Right lobe of liver (tissue), 6 donors: ENCODE data around the gene MNT. TPM values are rescaled to one million over a fixed set of nuclear protein-coding genes. Genes with fewer than 3 reads are reported as not detected.

Source experiments
- ATAC-seq, 4 donors: fragments of 200-7000 bp; cut with Tn5 transposase; one replicate each; pipeline ENCODE4 v1.9.1; 2020; ENCODE audit warnings: mild to moderate bottlenecking in 4 of 4, moderate library complexity in 4 of 4
- DNase-seq, 3 donors: peaks; one replicate each; pipeline ENCODE4 v3.0.0-alpha.2; 2020
- H3K27ac ChIP-seq, 3 donors: fragments of 200-600 bp; one replicate each; pipeline ENCODE4 v1.8.0; 2022
- H3K27me3 ChIP-seq, 2 donors: fragments of 200-600 bp; one replicate each; pipeline ENCODE4 v1.8.0; 2022
- H3K36me3 ChIP-seq, 4 donors: fragments of 200-600 bp; sonication (generic) in 1 of 4; one replicate each; pipeline versions ENCODE4 v1.5.1 to v1.8.0; 2017 to 2022; ENCODE audit warnings: control low read depth in 1 of 4
- H3K4me1 ChIP-seq, 4 donors: fragments of 200-600 bp; sonication (generic) in 1 of 4; one replicate each; pipeline versions ENCODE4 v1.5.1 to v1.8.0; 2017 to 2022; ENCODE audit warnings: control low read depth in 1 of 4
- H3K4me3 ChIP-seq, 3 donors: fragments of 200-600 bp; one replicate each; pipeline ENCODE4 v1.8.0; 2022
- H3K9me3 ChIP-seq, 4 donors: fragments of 200-600 bp; sonication (generic) in 1 of 4; one replicate each; pipeline versions ENCODE4 v1.5.1 to v1.8.0; 2017 to 2022; ENCODE audit warnings: control low read depth in 1 of 4
- POLR2A ChIP-seq: fragments of 450-650 bp; IDR thresholded peaks from one replicate; pipeline ENCODE4 v1.6.1; 2017; ENCODE audit warnings: antibody characterized with exemption, mild to moderate bottlenecking
- WGBS: methylation state at CpG from one replicate; pipeline ENCODE4 v1.1.6; 2018; ENCODE audit warnings: low coverage, low lambda C conversion rate; ENCODE audit not compliant: insufficient coverage; ENCODE audit errors: missing lambda C conversion rate; 5-methylcytosine and 5-hydroxymethylcytosine counted together
- intact Hi-C, 2 donors: fragments of 100-400 bp; cut with DNase I; formaldehyde crosslinking; loops; one replicate each; pipeline versions ENCODE4 v1.11.2 to v1.14.1; 2022
- total RNA-seq, 6 experiments: library from RNA; depleted of rRNA in 2 of 6; stranded (reverse); fragments of >200 nt in 2 of 6; fragmentation: NEBNext Ultra II Directional in 3 of 6; extraction: Animal tissue kit (Norgen Biotek cat#: 25700) in 3 of 6; gene quantifications; one replicate each; pipeline versions ENCODE4 v1.1.0 to v1.2.4, GENCODE V29; 2016 to 2023
- TF ChIP-seq, protein P1 (sequence below), 4 donors: fragments of 200-600 bp in 3 of 4; fragments of 450-650 bp in 1 of 4; IDR thresholded peaks; one replicate each; pipeline versions ENCODE4 v1.5.1 to v1.8.0; 2016 to 2022; ENCODE audit warnings: antibody characterized with exemption in 4 of 4, mild to moderate bottlenecking in 2 of 4
- donor health status: DM: no; HTN: yes; CAD: no.
- donor health status: DM: no; HTN: no; CAD: no.
- donor health status: DM: no; HTN: no; CAD: no.
- donor health status: DM: no; HTN: yes; CAD: no.
- donor health status: DM: no; HTN: yes; CAD: no.

MNT gene
- total RNA-seq, 6 experiments from 2014 or later, result 3.3 to 12.6 (median 7.0) TPM

DNA sequence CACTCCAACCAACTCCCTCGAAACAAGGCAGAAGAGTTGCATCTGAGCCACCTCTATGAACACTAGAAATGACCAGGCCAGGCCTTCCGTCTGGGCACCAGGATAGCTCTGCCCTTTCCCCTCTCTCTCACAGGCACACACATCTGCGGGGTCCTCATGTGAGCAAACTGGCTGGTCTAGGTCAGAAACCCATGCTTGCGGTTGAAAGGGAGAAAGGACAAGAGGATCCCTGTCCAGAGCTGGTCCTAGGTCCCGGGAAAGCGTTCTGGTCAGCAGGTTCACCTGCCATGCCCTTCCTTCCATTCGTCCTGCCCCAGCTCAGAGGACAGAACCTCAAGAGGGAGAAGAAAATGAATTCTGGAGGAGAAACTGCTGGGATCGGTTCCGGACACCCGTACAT is 2.7 kb downstream of the MNT start:
- Histone ChIP-seq H3K27ac (peak overlapping the region; percentile 84 to 99 (median 95)), H3K36me3 (no peaks in the 10 kb centered on the region), H3K4me1 (peaks cover 2 to 31% (median 15%) of the 10 kb centered on the region in 4 donors), H3K4me3 (peak overlapping the region in 1 of 3 donors; percentile 85), H3K27me3 (no peaks in the 10 kb centered on the region), H3K9me3 (no peaks in the 10 kb centered on the region)
- DNase-seq (peak in 1 of 3 donors; percentile 49), ATAC-seq (no peak)
- WGBS, result 45% methylated on average over 4 of the region's 10 CpGs
- intact Hi-C loops, result no loop called here
- no peak for TF ChIP-seq POLR2A

DNA sequence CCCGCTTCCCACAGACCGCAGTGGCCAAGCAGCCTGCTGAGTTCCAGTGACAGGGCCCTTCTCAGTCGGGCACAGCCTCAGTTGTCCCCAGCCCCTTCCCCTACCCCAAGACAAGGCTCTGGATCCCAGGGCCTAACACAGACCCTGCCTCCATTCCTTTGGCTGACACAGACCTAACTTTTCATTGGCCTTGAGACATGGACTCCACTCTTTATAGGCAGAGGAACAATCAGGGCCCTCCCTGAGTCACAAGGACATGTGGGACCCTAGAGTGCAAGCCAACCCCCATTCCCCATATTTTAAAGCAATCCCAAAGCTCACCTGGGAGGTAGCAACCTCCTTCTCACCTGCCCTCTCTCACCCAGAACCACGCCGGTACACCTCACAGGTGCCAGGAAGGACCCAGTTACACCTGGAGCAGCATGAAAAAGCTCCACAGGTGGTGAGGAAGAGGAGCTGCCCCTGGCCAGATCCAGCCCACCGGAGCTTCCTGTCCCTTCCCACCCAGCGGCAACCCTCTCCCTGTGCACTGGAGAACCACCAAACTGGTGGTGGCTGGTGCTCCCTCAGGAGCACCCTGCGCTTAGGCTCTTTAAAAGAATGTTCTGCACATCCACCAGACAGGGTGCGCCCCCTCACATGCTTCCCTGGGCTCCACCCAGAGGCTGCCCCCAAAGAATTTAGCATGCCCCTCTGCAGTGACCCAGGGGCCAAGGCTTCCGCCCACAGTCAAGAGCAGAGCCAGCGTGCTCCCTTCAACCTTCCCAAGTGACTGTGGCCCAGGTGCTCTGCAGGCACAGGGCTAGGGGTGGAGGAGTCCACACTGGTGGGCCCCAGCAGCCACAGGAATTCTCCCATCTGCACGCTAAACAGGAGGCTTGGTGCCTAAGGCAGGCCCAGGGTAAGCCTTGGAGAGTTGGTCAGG is 3.4 kb downstream of the MNT start:
- ATAC-seq, result no peak
- 90% methylated on average over 2 of the region's 12 CpGs for WGBS
- DNase-seq, result peak in 1 of 3 donors; percentile 54
- Histone ChIP-seq H3K4me1 (peaks cover 2 to 31% (median 14%) of the 10 kb centered on the region in 4 donors), H3K36me3 (no peaks in the 10 kb centered on the region), H3K27ac (peak overlapping the region; percentile 60 to 99 (median 95)), H3K27me3 (no peaks in the 10 kb centered on the region), H3K4me3 (peak overlapping the region in 1 of 3 donors; percentile 11), H3K9me3 (no peaks in the 10 kb centered on the region)
- no peak for TF ChIP-seq POLR2A
- TF ChIP-seq, protein P1, sequence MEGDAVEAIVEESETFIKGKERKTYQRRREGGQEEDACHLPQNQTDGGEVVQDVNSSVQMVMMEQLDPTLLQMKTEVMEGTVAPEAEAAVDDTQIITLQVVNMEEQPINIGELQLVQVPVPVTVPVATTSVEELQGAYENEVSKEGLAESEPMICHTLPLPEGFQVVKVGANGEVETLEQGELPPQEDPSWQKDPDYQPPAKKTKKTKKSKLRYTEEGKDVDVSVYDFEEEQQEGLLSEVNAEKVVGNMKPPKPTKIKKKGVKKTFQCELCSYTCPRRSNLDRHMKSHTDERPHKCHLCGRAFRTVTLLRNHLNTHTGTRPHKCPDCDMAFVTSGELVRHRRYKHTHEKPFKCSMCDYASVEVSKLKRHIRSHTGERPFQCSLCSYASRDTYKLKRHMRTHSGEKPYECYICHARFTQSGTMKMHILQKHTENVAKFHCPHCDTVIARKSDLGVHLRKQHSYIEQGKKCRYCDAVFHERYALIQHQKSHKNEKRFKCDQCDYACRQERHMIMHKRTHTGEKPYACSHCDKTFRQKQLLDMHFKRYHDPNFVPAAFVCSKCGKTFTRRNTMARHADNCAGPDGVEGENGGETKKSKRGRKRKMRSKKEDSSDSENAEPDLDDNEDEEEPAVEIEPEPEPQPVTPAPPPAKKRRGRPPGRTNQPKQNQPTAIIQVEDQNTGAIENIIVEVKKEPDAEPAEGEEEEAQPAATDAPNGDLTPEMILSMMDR (IDR thresholded peaks at IDR 0.05), result no peak
- intact Hi-C loops, result no loop called here

DNA sequence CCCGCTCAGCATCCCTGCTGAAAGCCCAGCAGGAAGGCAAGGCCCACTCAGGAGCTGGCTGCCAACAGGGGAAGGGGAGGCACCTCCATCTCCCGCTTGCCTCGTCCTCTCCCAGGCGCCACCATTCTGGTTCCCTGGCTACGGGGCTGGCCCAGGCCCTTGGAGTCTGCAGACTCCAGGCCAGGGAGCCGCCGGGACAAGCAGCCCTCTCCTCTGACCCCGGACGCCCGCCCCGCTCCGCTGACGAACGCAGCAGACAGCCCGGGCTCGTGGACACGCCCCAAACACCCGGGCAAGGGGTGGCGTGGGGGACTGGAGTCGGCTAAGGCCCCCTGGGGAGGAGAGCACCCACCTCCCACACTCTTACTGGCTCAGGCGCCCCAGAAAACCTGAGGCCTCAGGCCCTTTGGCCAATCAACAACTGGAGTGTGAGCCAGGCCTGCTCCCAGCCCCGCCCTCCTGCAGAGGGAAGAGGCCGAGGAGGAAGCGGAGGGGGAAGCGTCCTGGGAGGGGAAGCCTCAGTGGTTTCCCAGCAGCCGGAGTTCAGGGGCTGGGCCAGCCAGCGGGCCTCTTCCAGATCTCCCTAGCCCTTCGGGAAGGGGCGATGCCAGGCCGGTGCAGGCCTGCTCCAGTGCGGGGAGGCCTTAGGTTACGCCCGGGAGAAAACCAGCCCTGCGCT is 4.2 kb downstream of the MNT start:
- intact Hi-C loops, result no loop called here
- H3K4me3 ChIP-seq, result peak overlapping the region in 1 of 3 donors; percentile 11
- TF ChIP-seq POLR2A, result no peak
- TF ChIP-seq, protein P1 (IDR thresholded peaks at IDR 0.05), result no peak
- ATAC-seq, result peak; percentile 1 to 9 (median 2)
- no peaks in the 10 kb centered on the region for H3K27me3 ChIP-seq
- peak overlapping the region; percentile 60 to 99 (median 95) for H3K27ac ChIP-seq
- DNase-seq, result peak; percentile 86 to 91 (median 91)
- H3K4me1 ChIP-seq, result peaks cover 2 to 37% (median 16%) of the 10 kb centered on the region in 4 donors
- H3K9me3 ChIP-seq, result no peaks in the 10 kb centered on the region
- 0% methylated on average over 1 of the region's 34 CpGs for WGBS
- H3K36me3 ChIP-seq, result no peaks in the 10 kb centered on the region

DNA sequence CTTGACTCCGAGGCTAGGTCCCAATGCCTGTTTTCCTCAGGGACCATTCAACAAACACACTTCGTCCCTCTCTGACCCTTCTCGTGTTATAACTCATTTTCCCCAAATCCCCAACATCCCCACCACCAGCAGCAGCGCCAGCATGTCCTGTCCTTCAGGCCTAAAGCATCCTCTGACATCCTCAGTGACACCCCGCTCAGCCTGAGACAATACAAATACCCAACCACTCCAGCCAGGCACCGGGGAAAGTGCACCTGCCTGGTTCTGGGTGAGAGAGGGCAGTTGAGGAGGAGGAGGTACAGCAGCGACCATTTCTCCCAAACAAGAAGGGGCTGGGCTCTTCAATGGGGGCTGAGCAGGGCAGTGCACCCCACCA is 4.7 kb downstream of the MNT start:
- Histone ChIP-seq H3K4me1 (peaks cover 0 to 42% (median 19%) of the 10 kb centered on the region in 4 donors), H3K36me3 (no peaks in the 10 kb centered on the region), H3K9me3 (no peaks in the 10 kb centered on the region), H3K27ac (peak overlapping the region; percentile 31 to 99 (median 95)), H3K4me3 (no peak overlapping the region), H3K27me3 (no peaks in the 10 kb centered on the region)
- intact Hi-C loops, result no loop called here
- 50% methylated on average over 2 of the region's 7 CpGs for WGBS
- DNase-seq, result peak in 1 of 3 donors; percentile 50
- no peak for ATAC-seq
- TF ChIP-seq POLR2A, result no peak
- TF ChIP-seq, protein P1 (IDR thresholded peaks at IDR 0.05), result no peak
